SK-N-SH (cell line): Measurements from ENCODE around the gene SLC32A1.

Source experiments
- EZH2phosphoT487 ChIP-seq: fragments of 200-600 bp; sonication (generic); IDR thresholded peaks from 2 replicates; pipeline ENCODE4 v1.6.1; 2017; ENCODE audit warnings: low read depth, mixed run types, mild to moderate bottlenecking, antibody characterized with exemption, moderate library complexity, borderline replicate concordance
- GABPA ChIP-seq: IDR thresholded peaks from 2 replicates; pipeline ENCODE4 v1.4.0; 2012; ENCODE audit warnings: low read depth, mild to moderate bottlenecking
- NRF1 ChIP-seq: IDR thresholded peaks from 2 replicates; pipeline ENCODE4 v1.6.1; 2012; ENCODE audit warnings: low read depth, mild to moderate bottlenecking, low read length
- TAF1 ChIP-seq: IDR thresholded peaks from 2 replicates; pipeline ENCODE4 v1.6.1; 2012; ENCODE audit warnings: low read depth, mild to moderate bottlenecking, low read length, moderate library complexity, borderline replicate concordance

DNA sequence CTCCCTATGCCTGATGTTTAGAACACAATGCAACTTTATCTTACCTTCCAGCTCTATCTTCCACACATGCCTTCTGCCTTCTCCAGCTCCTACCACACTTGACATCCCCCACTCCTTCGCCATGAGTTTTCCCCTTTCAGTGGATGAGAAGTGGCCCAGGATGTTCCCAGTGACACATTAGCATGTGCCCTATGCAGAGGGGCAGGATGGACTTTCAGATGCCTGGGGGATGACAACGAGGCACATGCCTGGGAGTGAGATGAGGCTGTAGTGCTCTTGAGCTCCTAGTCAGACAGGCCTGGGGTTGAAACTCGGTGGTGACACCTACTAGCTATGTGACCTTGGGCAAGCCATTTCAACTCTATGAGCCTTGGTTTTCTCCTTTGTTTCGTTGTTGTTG, 20.1 kb upstream of the SLC32A1 start:
- TF ChIP-seq GABPA, result no peak
- TF ChIP-seq NRF1, result no peak
- no peak for TF ChIP-seq TAF1
- TF ChIP-seq EZH2phosphoT487, result no peak
